ENCODE data around the gene FAM3A.
A peak's percentile ranks its signal among the peaks of the same experiment; 100 is the strongest.
"Not testable (repeated sequence)": the region's sequence is repeated elsewhere in the genome, so short reads cannot be mapped to it uniquely, and the experiment has no call there.

The FAM3A gene, protein sequence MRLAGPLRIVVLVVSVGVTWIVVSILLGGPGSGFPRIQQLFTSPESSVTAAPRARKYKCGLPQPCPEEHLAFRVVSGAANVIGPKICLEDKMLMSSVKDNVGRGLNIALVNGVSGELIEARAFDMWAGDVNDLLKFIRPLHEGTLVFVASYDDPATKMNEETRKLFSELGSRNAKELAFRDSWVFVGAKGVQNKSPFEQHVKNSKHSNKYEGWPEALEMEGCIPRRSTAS

DNA sequence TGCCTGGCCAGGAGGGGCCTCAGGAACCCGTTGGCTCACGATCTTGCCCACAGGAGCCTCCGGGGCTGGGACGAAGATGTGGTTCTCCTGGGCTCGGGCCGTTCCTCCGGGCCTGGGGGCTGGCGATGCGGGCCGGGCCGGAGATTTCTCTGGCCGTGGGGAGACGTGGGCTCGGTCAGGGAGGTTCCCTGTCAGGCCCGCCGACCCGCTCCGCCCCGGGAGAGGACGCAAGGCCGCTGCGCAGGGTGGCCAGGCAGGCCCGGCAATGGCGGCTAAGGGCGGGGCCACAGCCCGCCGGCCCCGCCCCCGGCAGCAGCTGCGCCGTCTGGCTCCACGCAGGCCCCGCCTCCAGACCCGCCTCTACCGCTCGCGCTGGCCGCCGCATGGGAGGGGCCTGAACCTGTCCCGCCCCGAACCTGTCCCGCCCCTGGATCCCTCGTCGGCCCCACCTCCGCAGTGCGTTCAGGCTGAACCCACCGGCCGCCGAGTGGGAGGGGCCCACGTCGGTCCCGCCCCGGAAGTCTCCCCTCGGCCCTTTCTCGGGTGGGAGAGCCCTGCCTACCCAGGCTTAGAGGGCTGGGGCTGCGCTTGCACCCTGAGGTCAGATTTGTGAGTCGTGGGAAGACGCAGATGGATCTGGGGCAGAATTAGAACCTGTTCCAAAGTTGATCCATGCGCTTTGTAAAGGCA lies at the start of gene FAM3A:
Gene FAM3A, minus strand, starts transcription at position 267 of the 690 bp plus-strand sequence. CDS start 460 bp downstream, outside the sequence.
- peak; percentile 93 for DNase-seq

- not testable (repeated sequence) for DNase-seq
Observed at GRCh38 chrX:154562295-154562694, 46.3 kb upstream of the FAM3A start.

DNA sequence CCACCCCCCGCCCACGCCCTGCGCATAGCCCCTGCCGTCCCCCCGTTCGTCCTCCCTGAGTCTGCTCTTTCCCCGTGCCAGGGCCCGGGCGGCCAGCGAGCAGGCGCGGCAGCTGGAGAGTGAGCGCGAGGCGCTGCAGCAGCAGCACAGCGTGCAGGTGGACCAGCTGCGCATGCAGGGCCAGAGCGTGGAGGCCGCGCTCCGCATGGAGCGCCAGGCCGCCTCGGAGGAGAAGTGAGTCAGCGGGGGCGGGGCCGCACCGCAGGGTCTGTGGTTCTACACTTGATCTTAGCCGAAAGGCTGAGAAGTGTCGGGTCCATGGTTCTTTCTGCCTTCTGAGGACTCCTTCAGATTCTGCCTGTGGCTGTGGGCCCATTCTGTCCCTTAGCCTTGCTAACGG lies 44.3 kb upstream of the FAM3A start:
- DNase-seq, result not testable (repeated sequence)

GRCh38 chrX:154558896-154559295 lies 42.9 kb upstream of the FAM3A start:
- DNase-seq, result not testable (repeated sequence)

DNA sequence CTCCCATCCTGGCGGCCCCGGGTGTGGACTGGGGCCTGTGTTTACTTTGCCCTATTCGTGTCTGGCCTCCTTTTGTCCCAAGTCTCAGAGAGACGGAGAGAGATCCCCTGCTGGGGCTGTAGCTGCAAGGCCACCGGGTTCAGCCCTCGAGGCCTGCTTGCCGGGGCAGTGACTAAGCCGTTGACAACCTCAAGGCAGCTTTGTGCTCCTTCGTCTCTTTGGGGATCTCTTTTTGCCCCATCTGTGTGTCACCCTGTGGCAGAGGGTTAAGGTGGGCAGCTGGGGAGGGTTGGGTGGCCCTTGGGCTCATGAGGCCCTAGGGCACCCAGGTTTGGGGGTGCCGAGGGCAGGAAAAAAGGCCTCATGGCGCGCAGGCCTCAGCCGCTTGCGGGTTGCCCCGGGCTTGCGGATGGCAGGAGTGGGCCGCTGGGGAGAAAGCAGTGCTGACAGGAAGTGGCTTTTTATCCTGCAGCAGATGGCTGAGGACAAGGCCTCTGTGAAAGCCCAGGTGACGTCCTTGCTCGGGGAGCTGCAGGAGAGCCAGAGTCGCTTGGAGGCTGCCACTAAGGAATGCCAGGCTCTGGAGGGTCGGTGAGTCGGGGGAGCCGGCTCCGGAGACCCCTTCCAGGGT lies 42.1 kb upstream of the FAM3A start:
- not testable (repeated sequence) for DNase-seq

DNA sequence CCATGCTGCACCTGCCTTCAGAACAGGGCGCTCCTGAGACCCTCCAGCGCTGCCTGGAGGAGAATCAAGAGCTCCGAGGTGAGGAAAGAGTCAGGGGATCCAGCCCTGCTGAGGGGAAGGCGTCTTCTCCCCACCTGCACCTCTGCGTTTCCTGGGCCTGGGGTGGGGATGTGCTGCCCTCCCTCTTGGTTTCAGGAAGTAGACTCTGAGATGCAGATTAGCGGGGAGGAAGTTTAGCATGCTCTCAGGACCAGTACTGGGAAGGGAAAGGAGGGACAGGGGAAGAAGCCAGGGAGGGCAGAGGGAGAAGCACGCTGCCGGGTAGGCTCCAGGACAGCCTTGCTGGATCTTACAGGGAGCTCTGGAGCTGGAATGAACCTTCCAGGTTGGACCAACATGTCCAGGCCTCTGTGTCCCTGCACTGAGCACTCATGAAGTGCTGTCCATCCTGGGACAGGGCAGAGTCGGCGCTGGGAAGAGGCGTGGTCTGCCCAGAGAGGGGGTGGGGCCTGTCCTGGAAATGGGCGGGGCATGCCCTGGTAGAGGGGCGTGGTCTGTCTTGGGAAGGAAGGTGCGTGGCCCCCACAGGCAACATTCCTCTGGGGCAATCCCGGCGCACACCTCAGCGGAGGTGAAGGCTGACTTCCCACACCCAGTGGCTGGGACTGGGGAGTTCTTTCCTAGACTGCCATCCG lies 36.2 kb upstream of the FAM3A start:
- DNase-seq, result not testable (repeated sequence)

DNA sequence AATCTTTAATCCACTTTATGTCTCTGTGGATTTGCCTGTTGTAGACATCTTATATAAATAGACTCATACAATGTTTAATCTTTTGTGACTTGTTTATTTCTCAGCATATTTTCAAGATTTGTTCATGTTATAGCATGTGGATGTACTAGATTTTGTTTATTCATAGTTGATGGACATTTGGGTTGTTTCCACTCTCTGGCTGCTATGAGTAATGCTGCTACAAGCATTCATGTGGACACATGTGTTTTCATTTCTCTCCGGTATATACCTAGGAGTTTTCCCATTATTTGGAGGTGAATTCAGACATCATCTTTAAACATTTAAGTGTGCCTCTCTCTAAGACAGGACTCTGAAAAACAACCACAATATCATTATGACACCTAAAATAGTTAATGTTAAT lies 33.7 kb upstream of the FAM3A start:
- DNase-seq, result no peak

GRCh38 chrX:154548028-154548316 lies 31.9 kb upstream of the FAM3A start:
- DNase-seq, result peak; percentile 42

DNA sequence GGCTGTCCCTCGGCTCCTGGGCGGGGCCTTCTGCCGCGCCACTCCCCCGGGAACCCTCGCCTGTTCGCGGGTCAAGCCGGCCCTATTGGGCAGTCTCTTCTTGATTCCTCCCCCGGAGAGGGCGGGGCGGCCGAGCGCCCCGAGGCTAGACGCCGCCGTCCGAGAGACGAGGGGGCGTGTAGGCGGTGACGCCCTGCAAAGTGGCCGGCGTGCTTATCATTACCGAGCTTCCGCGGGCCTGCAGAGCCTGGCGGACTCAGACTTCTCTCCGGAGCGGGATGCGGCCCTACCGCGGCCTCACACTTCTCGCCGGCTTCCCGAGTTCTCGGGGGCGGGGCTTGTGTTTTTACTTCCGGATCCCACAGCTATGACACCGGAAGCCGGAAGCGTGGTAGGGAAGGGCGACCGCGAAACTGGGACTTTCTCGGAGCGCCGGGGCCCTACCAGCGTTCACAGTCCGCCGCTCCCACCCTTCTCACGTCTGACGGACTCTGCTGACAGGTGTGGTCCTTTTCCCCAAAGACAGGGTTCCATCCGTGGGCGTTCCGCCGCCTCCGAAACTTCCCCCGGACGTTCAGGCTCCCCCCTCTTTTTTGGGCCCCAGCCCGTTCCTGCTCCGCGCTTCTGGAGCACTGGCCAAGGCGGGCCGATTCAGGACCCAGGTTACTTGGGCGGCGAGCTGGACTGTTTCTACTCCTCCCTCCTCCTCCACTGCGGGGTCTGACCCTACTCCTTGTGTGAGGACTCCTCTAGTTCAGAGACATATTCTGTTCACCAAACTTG lies 31.4 kb upstream of the FAM3A start, which contains the start of gene IKBKG:
Gene IKBKG, plus strand, starts transcription at position 376 of the 783 bp plus-strand sequence. CDS start 4,383 bp downstream, outside the sequence.
- peak; percentile 98 for DNase-seq

DNA sequence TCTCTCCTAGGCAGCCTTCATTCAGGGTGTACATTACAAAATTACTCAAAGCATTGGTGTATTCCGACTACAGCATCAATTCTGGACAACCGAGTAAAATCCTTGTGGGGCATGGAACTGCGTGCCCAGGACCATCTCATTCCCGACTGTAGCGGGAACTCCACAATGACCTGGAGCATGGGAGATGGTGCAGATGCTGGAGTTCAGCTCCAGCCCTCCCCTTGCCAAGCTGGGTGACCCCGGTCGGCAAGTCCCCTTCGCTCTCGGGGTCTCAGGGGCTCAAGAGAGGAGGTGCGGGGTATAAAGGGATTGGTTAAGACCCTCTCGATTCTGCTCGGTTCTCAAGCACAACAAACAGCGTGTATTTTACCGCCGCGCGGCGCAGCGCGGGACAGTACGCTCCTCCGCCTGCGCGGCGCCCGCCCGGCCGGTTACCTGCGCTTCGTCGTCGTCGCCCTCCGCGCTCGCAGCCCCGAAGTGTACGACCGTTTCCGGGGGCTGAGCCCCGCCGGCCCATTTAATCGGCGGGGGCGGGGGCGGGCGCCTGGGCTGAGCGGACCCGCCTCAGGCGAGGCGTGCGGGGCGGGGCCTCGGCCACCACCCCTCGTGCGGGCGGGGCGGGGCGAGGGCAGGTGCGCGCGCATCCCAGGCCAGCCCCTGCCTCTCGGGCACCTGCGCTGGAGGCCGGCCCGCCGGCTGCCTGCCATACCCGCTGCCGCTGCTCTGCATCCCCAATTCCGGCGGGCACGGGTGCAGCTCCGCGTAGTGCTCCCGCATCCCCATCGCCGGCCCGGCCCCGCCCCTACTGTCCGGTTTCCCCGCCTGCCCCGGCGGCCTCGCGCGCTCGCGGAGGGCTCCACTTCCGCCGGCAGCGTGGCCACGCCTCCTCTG lies 30.6 kb upstream of the FAM3A start, which contains the start of gene G6PD:
Gene G6PD, minus strand, starts transcription at position 493 of the 891 bp plus-strand sequence. CDS start 691 bp downstream, outside the sequence.
- peak; percentile 90 for DNase-seq

GRCh38 chrX:154545673-154546274 lies 29.7 kb upstream of the FAM3A start:
- no peak for DNase-seq

- peak; percentile 69 for DNase-seq
Observed at GRCh38 chrX:154542723-154543424, 26.8 kb upstream of the FAM3A start.

DNA sequence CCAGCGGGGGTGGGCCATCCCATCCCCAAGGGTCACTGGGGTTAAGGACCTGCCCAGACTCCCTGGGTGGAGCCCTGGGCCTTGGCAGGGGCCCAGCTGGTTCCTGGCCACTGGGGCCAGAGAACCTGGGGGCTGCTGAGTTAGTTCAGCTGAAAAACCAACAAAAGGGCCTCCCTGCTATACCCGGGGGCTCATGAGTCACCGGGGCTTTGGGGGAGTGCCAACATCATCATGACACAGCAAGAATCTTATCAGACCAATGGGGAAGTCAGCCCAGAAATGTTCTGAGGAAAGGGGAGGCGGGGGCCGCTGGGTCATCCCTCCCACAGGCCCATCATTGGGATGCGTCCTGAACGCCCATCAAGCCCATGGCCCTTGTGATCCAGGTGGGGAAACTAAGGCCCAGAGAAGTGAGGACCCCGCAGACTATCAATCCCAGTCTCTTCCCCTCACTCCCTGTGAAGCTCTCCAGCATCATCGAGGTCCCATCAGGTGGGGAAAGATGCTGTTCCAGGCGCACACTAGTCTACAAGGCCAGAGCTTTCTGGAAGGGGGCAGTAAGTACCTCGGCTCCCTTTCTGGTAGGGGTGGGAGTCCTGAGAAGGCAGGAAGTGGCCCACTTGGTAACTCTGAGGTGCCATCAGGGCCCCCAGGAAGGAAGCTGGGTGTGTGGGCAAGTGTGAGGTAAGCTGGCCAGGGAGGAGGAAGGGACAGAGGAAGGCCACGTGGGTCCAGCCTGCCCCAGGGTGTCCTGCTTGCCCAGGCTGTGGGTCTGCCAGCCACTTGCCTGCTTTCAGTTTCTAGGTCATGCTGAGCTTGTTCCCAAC lies 26.1 kb upstream of the FAM3A start:
- DNase-seq, result peak; percentile 95

- DNase-seq, result no peak
Observed at GRCh38 chrX:154541589-154541895, 25.5 kb upstream of the FAM3A start.

GRCh38 chrX:154540897-154541535 lies 25.0 kb upstream of the FAM3A start:
- DNase-seq, result no peak

GRCh38 chrX:154540365-154540764 lies 24.3 kb upstream of the FAM3A start:
- not testable (repeated sequence) for DNase-seq

- DNase-seq, result no peak
Observed at GRCh38 chrX:154539077-154539476, 23.0 kb upstream of the FAM3A start.

DNA sequence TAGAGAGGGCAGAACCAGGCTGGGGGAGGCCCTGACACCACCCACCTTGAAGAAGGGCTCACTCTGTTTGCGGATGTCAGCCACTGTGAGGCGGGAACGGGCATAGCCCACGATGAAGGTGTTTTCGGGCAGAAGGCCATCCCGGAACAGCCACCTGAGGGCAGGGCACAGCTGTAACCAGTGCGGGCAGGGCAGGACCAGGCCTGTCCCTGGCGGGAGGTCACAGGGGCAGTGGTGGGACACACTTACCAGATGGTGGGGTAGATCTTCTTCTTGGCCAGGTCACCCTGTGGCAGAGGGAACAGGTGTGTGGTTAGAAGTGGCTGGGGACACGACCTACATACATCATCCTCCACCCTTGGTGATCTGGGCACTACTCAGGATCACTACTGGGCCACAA lies 19.9 kb upstream of the FAM3A start:
- no peak for DNase-seq

Measured in OCI-M1 (cell line).